Choroid plexus epithelial cell (primary cell): ENCODE results near the gene HIVEP3.
A peak's percentile ranks its signal among the peaks of the same experiment; 100 is the strongest.

Experiments used
- DNase-seq: peaks from one replicate; pipeline ENCODE4 v3.0.0-alpha.2; 2010; ENCODE audit warnings: low read depth
- H3K4me3 ChIP-seq: 2 replicates; pipeline ENCODE4 v1.5.1; 2011; ENCODE audit warnings: low read depth, mild to moderate bottlenecking, control low read depth, low read length, moderate library complexity
- CTCF ChIP-seq: conservative IDR thresholded peaks from 2 replicates; pipeline ENCODE4 v1.5.1; 2011; ENCODE audit warnings: low read depth, mild to moderate bottlenecking, control low read depth, inconsistent platforms, low read length, moderate library complexity

HIVEP3 gene

GRCh38 chr1:41599912-41600311, 318.8 kb downstream of the HIVEP3 start:
- DNase-seq: peak; percentile 66
- H3K4me3 ChIP-seq: no peak overlapping the region
- TF ChIP-seq CTCF: peak; percentile 76

- H3K4me3 ChIP-seq: no peak overlapping the region
- DNase-seq: no peak
- TF ChIP-seq CTCF: no peak
Measured at GRCh38 chr1:41598325-41598724, 320.4 kb downstream of the HIVEP3 start.

GRCh38 chr1:41592451-41593125, 326.1 kb downstream of the HIVEP3 start:
- TF ChIP-seq CTCF: no peak
- H3K4me3 ChIP-seq: no peak overlapping the region
- no peak for DNase-seq

GRCh38 chr1:41591891-41592290, 326.8 kb downstream of the HIVEP3 start:
- TF ChIP-seq CTCF: no peak
- DNase-seq: no peak

GRCh38 chr1:41590331-41590730, 328.4 kb downstream of the HIVEP3 start:
- TF ChIP-seq CTCF: no peak
- no peak overlapping the region for H3K4me3 ChIP-seq
- DNase-seq: no peak

More at GRCh38 chr1:41591891-41592290, 326.8 kb downstream of the HIVEP3 start:
- H3K4me3 ChIP-seq: no peak overlapping the region

GRCh38 chr1:41589395-41589794, 329.3 kb downstream of the HIVEP3 start:
- no peak for TF ChIP-seq CTCF
- no peak overlapping the region for H3K4me3 ChIP-seq
- DNase-seq: no peak

GRCh38 chr1:41588334-41588875, 330.3 kb downstream of the HIVEP3 start:
- no peak overlapping the region for H3K4me3 ChIP-seq
- no peak for TF ChIP-seq CTCF
- DNase-seq: no peak
